ENCODE results near the gene PRRT1. TPM values are rescaled to one million over a fixed set of nuclear protein-coding genes. Genes with fewer than 3 reads are reported as not detected.

The PRRT1 gene
- total and polyA plus RNA-seq, 8 donors: 0.18 to 6.0 (median 1.4) TPM; not detected in 2

DNA sequence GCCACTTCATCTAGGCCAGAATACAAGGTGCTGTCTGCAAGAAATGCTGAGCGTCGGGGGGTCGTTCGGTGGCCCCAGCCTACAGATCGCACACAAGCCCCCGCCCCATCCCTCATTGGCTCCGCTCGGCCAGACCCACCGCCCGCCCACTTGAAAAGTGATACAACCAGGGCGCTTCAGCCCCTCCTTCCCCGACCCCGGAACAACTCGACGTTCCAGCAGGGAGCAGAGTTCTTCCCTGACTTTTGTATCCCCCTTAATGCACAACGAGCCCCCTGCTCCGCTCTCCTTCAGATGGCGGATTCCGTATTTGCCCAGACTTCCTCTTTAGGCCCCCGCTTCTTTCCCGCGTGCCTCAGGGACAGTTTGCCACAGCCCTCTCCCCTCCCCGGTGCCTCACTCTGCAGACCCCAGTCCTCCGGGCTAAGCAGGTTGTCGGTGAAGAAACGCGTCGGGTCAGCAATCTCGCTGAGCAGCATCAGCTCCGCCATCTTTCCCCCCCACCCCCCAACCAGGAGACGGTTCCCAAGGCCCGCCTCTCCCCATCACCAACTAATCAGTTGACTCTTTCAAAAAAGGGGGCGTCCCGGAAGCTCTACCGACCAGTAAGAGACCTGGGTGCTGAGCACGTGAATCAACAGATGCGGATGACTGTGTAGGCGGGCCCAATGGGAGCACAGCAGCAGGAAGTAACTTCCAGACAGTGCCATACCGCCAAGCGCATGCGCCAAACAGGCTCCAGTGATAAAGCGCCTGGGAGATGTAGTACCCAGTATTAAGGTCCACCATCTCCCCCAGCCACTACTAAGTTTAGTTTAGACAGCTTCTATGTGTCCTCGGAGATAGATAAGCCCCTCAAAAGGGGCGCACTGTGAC is 23.8 kb downstream of the PRRT1 start, which contains the start of gene ATF6B:
TSS of gene ATF6B (minus strand) at position 530 of the 876 bp plus-strand sequence. CDS start at position 491, 39 bp downstream.
- peak within 1 kb of the TSS; percentile 85 to 95 (median 92) for H3K27ac ChIP-seq
- intact Hi-C loops (cut with DNase I; ENCODE audit: low total_unique reads): no loop called here
- TF ChIP-seq, protein P1, sequence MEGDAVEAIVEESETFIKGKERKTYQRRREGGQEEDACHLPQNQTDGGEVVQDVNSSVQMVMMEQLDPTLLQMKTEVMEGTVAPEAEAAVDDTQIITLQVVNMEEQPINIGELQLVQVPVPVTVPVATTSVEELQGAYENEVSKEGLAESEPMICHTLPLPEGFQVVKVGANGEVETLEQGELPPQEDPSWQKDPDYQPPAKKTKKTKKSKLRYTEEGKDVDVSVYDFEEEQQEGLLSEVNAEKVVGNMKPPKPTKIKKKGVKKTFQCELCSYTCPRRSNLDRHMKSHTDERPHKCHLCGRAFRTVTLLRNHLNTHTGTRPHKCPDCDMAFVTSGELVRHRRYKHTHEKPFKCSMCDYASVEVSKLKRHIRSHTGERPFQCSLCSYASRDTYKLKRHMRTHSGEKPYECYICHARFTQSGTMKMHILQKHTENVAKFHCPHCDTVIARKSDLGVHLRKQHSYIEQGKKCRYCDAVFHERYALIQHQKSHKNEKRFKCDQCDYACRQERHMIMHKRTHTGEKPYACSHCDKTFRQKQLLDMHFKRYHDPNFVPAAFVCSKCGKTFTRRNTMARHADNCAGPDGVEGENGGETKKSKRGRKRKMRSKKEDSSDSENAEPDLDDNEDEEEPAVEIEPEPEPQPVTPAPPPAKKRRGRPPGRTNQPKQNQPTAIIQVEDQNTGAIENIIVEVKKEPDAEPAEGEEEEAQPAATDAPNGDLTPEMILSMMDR (IDR thresholded peaks at IDR 0.05): no peak
- TF ChIP-seq EP300 (IDR thresholded peaks at IDR 0.05) (no peak), POLR2AphosphoS5 (IDR thresholded peaks at IDR 0.05) (peak; percentile 52 to 81 (median 64)), POLR2A (IDR thresholded peaks at IDR 0.05) (no peak)
- DNase-seq: peak; percentile 98 to 100
- H3K27me3 ChIP-seq: no peaks in the 10 kb centered on the region
- 0% methylated on average over 25 to 44 of the region's 44 CpGs for WGBS, 5 donors
- peaks cover 19 to 40% (median 36%) of the 10 kb centered on the region in 4 donors for H3K36me3 ChIP-seq
- H3K9me3 ChIP-seq: no peaks in the 10 kb centered on the region
- peaks cover 26 to 63% (median 47%) of the 10 kb centered on the region in 4 donors for H3K4me1 ChIP-seq
- peak within 1 kb of the TSS; percentile 86 to 99 (median 92) for H3K4me3 ChIP-seq

DNA sequence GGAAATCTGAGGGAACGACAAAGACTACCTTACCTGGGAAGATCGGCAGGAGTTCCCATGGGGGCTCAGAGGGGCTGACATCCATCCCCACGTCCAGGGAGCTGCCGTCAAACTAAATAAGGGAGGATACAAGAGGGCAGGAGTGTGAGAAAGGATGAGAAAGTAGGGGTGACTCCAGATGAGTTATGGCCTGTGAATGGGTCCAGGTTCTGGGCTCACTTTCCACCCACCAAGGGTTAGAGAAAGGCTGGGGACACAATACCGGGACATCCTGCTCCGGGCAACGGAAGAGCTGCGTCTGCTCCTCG is 24.4 kb downstream of the PRRT1 start:
- intact Hi-C loops (cut with DNase I; ENCODE audit: low total_unique reads): no loop called here
- 2 to 5% (median 4%) methylated on average over 9 of the region's 9 CpGs for WGBS, 5 donors

DNA sequence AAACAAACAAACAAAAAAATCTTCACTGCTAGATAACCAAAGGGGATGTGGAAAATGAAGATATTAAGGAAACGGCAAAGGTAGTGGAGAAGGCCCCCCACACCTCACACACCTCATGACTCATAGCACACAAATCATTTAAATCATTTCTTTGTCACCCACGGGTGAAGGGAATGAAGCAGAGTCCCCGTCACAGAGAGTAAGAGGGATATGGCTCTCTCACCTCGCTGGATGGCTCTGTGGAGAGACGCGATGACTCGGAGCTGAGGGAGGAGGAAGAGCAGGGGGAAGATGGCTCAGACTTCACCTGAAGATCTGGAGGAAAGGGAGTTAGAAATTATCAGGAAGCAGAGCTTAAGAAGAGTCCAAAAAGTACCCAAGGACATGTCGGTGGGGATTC is 24.9 kb downstream of the PRRT1 start:
- Histone ChIP-seq H3K4me3 (peak overlapping the region; percentile 86 to 99 (median 92)), H3K9me3 (no peaks in the 10 kb centered on the region), H3K36me3 (peaks cover 21 to 51% (median 44%) of the 10 kb centered on the region in 4 donors), H3K27ac (peak overlapping the region in 3 of 5 donors; percentile 85 to 92 (median 90)), H3K27me3 (no peaks in the 10 kb centered on the region), H3K4me1 (peaks cover 26 to 65% (median 47%) of the 10 kb centered on the region in 4 donors)
- TF ChIP-seq POLR2A (IDR thresholded peaks at IDR 0.05) (no peak), EP300 (IDR thresholded peaks at IDR 0.05) (no peak), POLR2AphosphoS5 (IDR thresholded peaks at IDR 0.05) (no peak)
- TF ChIP-seq, protein P1 (IDR thresholded peaks at IDR 0.05): no peak
- 42 to 56% (median 47%) methylated on average over 8 of the region's 8 CpGs for WGBS, 5 donors
- DNase-seq: no peak
- intact Hi-C loops (cut with DNase I; ENCODE audit: low total_unique reads): no loop called here

More for the DNA sequence above, 24.4 kb downstream of the PRRT1 start:
- H3K4me1 ChIP-seq: peaks cover 26 to 65% (median 47%) of the 10 kb centered on the region in 4 donors
- H3K9me3 ChIP-seq: no peaks in the 10 kb centered on the region
- H3K27me3 ChIP-seq: no peaks in the 10 kb centered on the region
- TF ChIP-seq EP300 (IDR thresholded peaks at IDR 0.05) (no peak), POLR2A (IDR thresholded peaks at IDR 0.05) (no peak), POLR2AphosphoS5 (IDR thresholded peaks at IDR 0.05) (no peak)
- TF ChIP-seq, protein P1 (IDR thresholded peaks at IDR 0.05): no peak
- peak overlapping the region; percentile 86 to 99 (median 92) for H3K4me3 ChIP-seq
- H3K36me3 ChIP-seq: peaks cover 19 to 46% (median 40%) of the 10 kb centered on the region in 4 donors
- H3K27ac ChIP-seq: peak overlapping the region; percentile 85 to 95 (median 90)
- DNase-seq: no peak

DNA sequence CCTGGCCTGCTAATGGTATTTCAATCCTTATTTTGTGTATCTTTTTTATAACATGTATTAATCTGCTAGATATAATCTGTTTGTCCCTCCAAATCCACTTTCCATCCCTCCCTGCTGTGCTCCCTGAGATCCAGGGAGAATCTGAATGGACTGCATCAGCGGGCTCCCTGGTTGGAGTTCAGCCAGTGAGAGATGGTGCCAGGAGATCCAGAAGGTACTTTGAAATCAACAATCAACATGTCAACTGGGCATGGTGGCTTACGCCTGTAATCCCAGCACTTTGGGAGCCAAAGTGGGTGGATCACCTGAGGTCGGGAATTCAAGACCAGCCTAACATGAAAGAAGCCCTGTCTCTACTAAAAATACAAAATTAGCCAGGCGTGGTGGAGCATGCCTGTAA is 28.1 kb downstream of the PRRT1 start:
- intact Hi-C loops (cut with DNase I; ENCODE audit: low total_unique reads): no loop called here
- Histone ChIP-seq H3K27me3 (no peaks in the 10 kb centered on the region), H3K4me3 (no peak overlapping the region), H3K9me3 (no peaks in the 10 kb centered on the region), H3K36me3 (peaks cover 46 to 81% (median 74%) of the 10 kb centered on the region in 4 donors), H3K27ac (no peak overlapping the region), H3K4me1 (peaks cover 26 to 66% (median 44%) of the 10 kb centered on the region in 4 donors)
- 69 to 89% (median 82%) methylated on average over 4 of the region's 4 CpGs for WGBS, 5 donors
- no peak for DNase-seq
- no peak for TF ChIP-seq EP300 (IDR thresholded peaks at IDR 0.05)

All from stomach (tissue), 9 donors.